ENCODE results near the gene BCAP31.
A peak's percentile ranks its signal among the peaks of the same experiment; 100 is the strongest.
"Not testable (repeated sequence)": the region's sequence is repeated elsewhere in the genome, so short reads cannot be mapped to it uniquely, and the experiment has no call there.

The BCAP31 gene

GRCh38 chrX:153733651-153734240 is 9.6 kb upstream of the BCAP31 start:
- DNase-seq, result no peak

- DNase-seq, result no peak
Observed at GRCh38 chrX:153732401-153732800, 8.2 kb upstream of the BCAP31 start.

- no peak for DNase-seq
Observed at GRCh38 chrX:153731845-153732215, 7.6 kb upstream of the BCAP31 start.

GRCh38 chrX:153731117-153731844 is 7.1 kb upstream of the BCAP31 start:
- DNase-seq, result no peak

GRCh38 chrX:153730115-153730514 is 5.9 kb upstream of the BCAP31 start:
- not testable (repeated sequence) for DNase-seq

- no peak for DNase-seq
Observed at GRCh38 chrX:153728951-153729631, 4.9 kb upstream of the BCAP31 start.

- no peak for DNase-seq
Observed at GRCh38 chrX:153728095-153728494, 3.9 kb upstream of the BCAP31 start.

- DNase-seq, result no peak
Observed at GRCh38 chrX:153727123-153727931, 3.1 kb upstream of the BCAP31 start.

GRCh38 chrX:153726286-153727122 is 2.3 kb upstream of the BCAP31 start:
- DNase-seq, result peak; percentile 24

- no peak for DNase-seq
Observed at GRCh38 chrX:153725832-153726285, 1.7 kb upstream of the BCAP31 start.

GRCh38 chrX:153725039-153725831 is 1.0 kb upstream of the BCAP31 start:
- peak; percentile 5 for DNase-seq

GRCh38 chrX:153723351-153724251 is 586 bp downstream of the BCAP31 start:
- DNase-seq, result peak; percentile 51

- DNase-seq, result peak; percentile 3
Observed at GRCh38 chrX:153722704-153723350, 1.4 kb downstream of the BCAP31 start.

- DNase-seq, result no peak
Observed at GRCh38 chrX:153719701-153720100, 4.5 kb downstream of the BCAP31 start.

- DNase-seq, result no peak
Observed at GRCh38 chrX:153719238-153719637, 4.9 kb downstream of the BCAP31 start.

GRCh38 chrX:153717445-153717844 is 6.7 kb downstream of the BCAP31 start:
- DNase-seq, result no peak

GRCh38 chrX:153714256-153714655 is 9.9 kb downstream of the BCAP31 start:
- no peak for DNase-seq

- DNase-seq, result no peak
Observed at GRCh38 chrX:153709726-153710674, 14.2 kb downstream of the BCAP31 start.

- peak; percentile 36 for DNase-seq
Observed at GRCh38 chrX:153708415-153708814, 15.8 kb downstream of the BCAP31 start.
